ENCODE measurements around the gene SMC5. TPM values are rescaled to one million over a fixed set of nuclear protein-coding genes. Genes with fewer than 3 reads are reported as not detected.
A peak's percentile ranks its signal among the peaks of the same experiment; 100 is the strongest.

SMC5 gene
- total RNA-seq, 4 donors from 2014 or later = 33.1 to 49.4 (median 39.2) TPM

DNA sequence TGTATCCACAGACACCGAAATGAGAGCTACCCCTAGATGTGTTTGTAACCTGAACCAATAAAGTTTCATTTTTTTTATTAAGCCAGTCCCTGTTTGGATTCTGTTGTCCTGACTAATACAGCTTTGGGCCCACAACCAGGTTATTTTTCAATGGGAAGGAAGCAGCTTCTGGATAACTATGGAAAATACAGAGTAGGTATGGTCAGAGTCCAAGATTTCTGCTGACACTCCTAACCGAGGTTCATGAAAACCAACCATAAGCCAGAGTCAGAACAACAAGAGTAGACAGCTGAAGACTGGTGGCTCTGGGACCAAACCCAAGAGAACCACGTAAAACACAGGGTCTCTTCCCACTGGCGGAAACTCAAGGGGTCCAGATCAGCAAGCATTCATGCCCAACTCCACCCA is 144.8 kb downstream of the SMC5 start:
- DNase-seq = no peak
- intact Hi-C loops (cut with DNase I) = no loop called here
- no peaks in the 10 kb centered on the region for H3K9me3 ChIP-seq
- H3K4me1 ChIP-seq = peaks cover 80 to 91% of the 10 kb centered on the region in 2 donors
- TF ChIP-seq, protein P1, sequence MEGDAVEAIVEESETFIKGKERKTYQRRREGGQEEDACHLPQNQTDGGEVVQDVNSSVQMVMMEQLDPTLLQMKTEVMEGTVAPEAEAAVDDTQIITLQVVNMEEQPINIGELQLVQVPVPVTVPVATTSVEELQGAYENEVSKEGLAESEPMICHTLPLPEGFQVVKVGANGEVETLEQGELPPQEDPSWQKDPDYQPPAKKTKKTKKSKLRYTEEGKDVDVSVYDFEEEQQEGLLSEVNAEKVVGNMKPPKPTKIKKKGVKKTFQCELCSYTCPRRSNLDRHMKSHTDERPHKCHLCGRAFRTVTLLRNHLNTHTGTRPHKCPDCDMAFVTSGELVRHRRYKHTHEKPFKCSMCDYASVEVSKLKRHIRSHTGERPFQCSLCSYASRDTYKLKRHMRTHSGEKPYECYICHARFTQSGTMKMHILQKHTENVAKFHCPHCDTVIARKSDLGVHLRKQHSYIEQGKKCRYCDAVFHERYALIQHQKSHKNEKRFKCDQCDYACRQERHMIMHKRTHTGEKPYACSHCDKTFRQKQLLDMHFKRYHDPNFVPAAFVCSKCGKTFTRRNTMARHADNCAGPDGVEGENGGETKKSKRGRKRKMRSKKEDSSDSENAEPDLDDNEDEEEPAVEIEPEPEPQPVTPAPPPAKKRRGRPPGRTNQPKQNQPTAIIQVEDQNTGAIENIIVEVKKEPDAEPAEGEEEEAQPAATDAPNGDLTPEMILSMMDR (IDR thresholded peaks at IDR 0.05) = no peak
- no peak for TF ChIP-seq POLR2A (IDR thresholded peaks at IDR 0.05)
- WGBS, 2 donors = 66 to 80% methylated on average over 4 of the region's 4 CpGs
- no peaks in the 10 kb centered on the region for H3K36me3 ChIP-seq
- H3K4me3 ChIP-seq (replicated peaks in 1 of 3) = no peak overlapping the region
- H3K27me3 ChIP-seq = no peaks in the 10 kb centered on the region
- peak overlapping the region; percentile 50 to 76 (median 68) for H3K27ac ChIP-seq

DNA sequence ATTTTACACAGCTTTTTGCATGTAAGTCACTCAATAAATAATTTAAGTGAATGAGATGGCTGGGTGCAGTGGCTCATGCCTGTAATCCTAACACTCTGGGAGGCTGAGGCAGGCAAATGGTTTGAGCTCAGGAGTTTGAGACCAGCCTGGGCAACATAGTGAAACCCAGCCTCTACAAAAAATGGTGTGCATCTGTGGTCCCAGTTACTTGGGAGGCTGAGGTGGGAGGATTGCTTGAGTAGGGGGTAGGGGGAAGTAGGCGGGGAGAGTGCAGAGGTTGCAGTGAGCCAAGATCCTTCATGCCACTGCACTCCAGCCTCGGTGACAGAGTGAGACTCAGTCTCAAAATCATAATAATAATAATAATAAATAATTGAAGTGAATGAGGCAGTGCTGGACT is 145.5 kb downstream of the SMC5 start:
- 80 to 86% methylated on average over 2 of the region's 2 CpGs for WGBS, 2 donors
- peak overlapping the region; percentile 45 to 76 (median 68) for H3K27ac ChIP-seq
- intact Hi-C loops (cut with DNase I) = no loop called here
- no peaks in the 10 kb centered on the region for H3K27me3 ChIP-seq
- no peaks in the 10 kb centered on the region for H3K9me3 ChIP-seq
- H3K4me1 ChIP-seq = peaks cover 79 to 85% of the 10 kb centered on the region in 2 donors
- TF ChIP-seq, protein P1 (IDR thresholded peaks at IDR 0.05) = no peak
- TF ChIP-seq POLR2A (IDR thresholded peaks at IDR 0.05) = no peak
- H3K36me3 ChIP-seq = no peaks in the 10 kb centered on the region
- no peak for DNase-seq
- no peak overlapping the region for H3K4me3 ChIP-seq (replicated peaks in 1 of 3)

Small RNA genes within 50 kb of the gene (small RNA-seq; reads per million reads assigned to genes)
- gene RF00019 = not detected

Other genes starting within 250 kb of the SMC5 start
- gene MAMDC2, start 215.1 kb upstream of the SMC5 start, total RNA-seq = 10 to 100 TPM; 15.8 to 19.6 (median 18.4) TPM
- 100 to 1,000 TPM in 3 of 4 donors, 10 to 100 TPM in 1; 96.3 to 155 (median 125) TPM for gene KLF9, start 155.7 kb downstream of the SMC5 start, total RNA-seq